T-helper 1 cell (primary cell): ENCODE measurements around the gene SH3RF3.
"Not testable (repeated sequence)": the region's sequence is repeated elsewhere in the genome, so short reads cannot be mapped to it uniquely, and the experiment has no call there.

Source experiments
- DNase-seq, 5 donors: peaks; one replicate each; pipeline ENCODE4 v3.0.0-alpha.2; 2012 to 2020

The SH3RF3 gene

GRCh38 chr2:109118321-109118720 is 10.7 kb upstream of the SH3RF3 start:
- DNase-seq = no peak

- no peak for DNase-seq
Measured at GRCh38 chr2:109120166-109120565, 8.8 kb upstream of the SH3RF3 start.

- not testable (repeated sequence) for DNase-seq
Measured at GRCh38 chr2:109120686-109121085, 8.3 kb upstream of the SH3RF3 start.

GRCh38 chr2:109123586-109124201 is 5.3 kb upstream of the SH3RF3 start:
- no peak for DNase-seq

- no peak for DNase-seq
Measured at GRCh38 chr2:109124982-109125592, 3.9 kb upstream of the SH3RF3 start.

- no peak for DNase-seq
Measured at GRCh38 chr2:109125593-109126500, 3.2 kb upstream of the SH3RF3 start.

- DNase-seq = no peak
Measured at GRCh38 chr2:109126501-109126860, 2.5 kb upstream of the SH3RF3 start.

- no peak for DNase-seq
Measured at GRCh38 chr2:109127556-109127955, 1.4 kb upstream of the SH3RF3 start.

- DNase-seq = peak in 4 of 5 donors; percentile 37 to 49 (median 44)
Measured at GRCh38 chr2:109128048-109128615, 873 bp upstream of the SH3RF3 start.

GRCh38 chr2:109129356-109129920 is 433 bp downstream of the SH3RF3 start:
- peak in 1 of 5 donors; percentile 14 for DNase-seq

- no peak for DNase-seq
Measured at GRCh38 chr2:109129921-109130722, 1.1 kb downstream of the SH3RF3 start.

- DNase-seq = no peak
Measured at GRCh38 chr2:109130723-109130995, 1.7 kb downstream of the SH3RF3 start.

- no peak for DNase-seq
Measured at GRCh38 chr2:109131777-109132176, 2.8 kb downstream of the SH3RF3 start.

GRCh38 chr2:109132626-109133025 is 3.6 kb downstream of the SH3RF3 start:
- no peak for DNase-seq

GRCh38 chr2:109133746-109134145 is 4.7 kb downstream of the SH3RF3 start:
- no peak for DNase-seq

- DNase-seq = no peak
Measured at GRCh38 chr2:109134741-109135358, 5.8 kb downstream of the SH3RF3 start.

- no peak for DNase-seq
Measured at GRCh38 chr2:109135359-109136197, 6.6 kb downstream of the SH3RF3 start.

GRCh38 chr2:109136542-109136941 is 7.5 kb downstream of the SH3RF3 start:
- DNase-seq = no peak

GRCh38 chr2:109137616-109138015 is 8.6 kb downstream of the SH3RF3 start:
- no peak for DNase-seq

- no peak for DNase-seq
Measured at GRCh38 chr2:109138449-109138848, 9.4 kb downstream of the SH3RF3 start.

- no peak for DNase-seq
Measured at GRCh38 chr2:109139002-109139401, 10.0 kb downstream of the SH3RF3 start.
